Stimulated activated CD4-positive, alpha-beta T cell treated with anti-CD3 and anti-CD28 coated beads, Interleukin-1b, Interleukin-23, amount 100 ng/mL, for 4 hours (primary cell): Measurements from ENCODE around the gene SNPH.
"Not testable (repeated sequence)": the region's sequence is repeated elsewhere in the genome, so short reads cannot be mapped to it uniquely, and the experiment has no call there.

ENCODE experiments used
- DNase-seq, 2 donors: peaks; one replicate each; pipeline ENCODE4 v3.0.0-alpha.2; 2020; ENCODE audit warnings: low read depth in 2 of 2

SNPH gene

DNA sequence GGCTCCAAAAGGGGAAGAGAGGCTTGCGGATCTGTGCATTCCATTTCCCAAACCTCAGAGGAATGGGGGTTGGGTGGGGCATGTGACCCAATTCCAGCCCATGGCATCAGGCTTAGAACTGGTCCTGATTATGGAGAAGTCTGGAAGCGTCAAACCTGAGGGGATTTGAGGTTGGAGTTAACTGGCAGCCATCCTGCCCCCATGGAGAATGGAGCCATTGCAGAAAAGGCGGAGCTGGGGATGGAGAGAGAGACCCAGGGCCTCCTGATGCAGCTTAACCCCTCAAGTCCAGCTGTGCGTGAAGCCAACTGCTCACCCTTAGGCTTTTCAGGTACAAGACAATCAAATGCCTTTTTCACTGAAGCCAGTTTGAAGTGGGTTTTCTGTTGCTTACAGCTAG, 72.7 kb downstream of the SNPH start:
- no peak for DNase-seq

GRCh38 chr20:1341561-1342265, 75.6 kb downstream of the SNPH start:
- DNase-seq, result no peak

GRCh38 chr20:1343446-1344124, 77.5 kb downstream of the SNPH start:
- DNase-seq, result not testable (repeated sequence)

DNA sequence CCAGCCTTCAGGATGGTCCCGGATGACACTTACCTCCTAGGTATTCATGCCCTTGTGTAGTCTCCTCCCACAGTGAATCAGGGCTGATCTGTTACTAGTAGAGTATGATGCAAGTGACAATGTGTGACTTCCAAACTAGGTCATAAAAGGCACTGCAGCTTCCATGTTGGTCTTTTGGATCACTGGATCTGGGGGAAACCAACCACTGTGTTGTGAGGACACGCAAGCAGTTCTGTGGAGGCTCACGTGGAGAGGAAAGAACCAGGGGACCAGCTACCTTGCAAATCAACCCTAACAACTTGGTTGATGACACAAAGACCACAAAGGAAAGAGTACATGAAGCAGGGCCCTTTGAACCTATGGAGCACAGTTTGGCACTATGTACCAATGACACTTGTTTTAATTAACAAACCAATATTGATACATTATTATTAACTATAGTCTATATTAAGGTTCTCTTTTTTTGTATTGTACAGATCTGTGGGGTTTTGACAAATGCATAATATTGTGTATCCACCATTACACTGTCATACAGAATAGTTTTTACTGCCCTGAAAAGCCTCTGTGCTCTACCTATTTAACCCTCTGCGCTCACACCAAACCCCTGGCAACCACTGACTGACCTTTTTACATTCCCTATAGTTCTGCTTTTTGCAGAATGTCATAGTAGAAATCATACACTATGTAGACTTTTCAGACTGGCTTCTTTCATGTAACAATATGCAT, 79.1 kb downstream of the SNPH start:
- DNase-seq, result no peak

DNA sequence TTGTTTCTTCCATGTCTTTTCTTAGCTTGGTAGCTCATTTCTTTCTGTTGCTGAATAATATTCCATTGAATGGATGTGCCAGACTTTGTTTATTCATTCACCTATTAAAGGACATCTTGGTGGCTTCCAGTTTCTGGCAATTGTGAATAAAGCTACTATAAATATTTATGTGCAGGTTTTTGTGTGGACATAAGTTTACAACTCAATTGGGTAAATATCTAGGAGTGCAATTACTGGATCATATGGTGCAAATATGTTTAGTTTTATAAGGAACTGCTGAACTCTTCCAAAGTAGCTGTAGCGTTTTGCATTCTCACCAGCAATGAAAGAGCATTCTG, 79.6 kb downstream of the SNPH start:
- no peak for DNase-seq

DNA sequence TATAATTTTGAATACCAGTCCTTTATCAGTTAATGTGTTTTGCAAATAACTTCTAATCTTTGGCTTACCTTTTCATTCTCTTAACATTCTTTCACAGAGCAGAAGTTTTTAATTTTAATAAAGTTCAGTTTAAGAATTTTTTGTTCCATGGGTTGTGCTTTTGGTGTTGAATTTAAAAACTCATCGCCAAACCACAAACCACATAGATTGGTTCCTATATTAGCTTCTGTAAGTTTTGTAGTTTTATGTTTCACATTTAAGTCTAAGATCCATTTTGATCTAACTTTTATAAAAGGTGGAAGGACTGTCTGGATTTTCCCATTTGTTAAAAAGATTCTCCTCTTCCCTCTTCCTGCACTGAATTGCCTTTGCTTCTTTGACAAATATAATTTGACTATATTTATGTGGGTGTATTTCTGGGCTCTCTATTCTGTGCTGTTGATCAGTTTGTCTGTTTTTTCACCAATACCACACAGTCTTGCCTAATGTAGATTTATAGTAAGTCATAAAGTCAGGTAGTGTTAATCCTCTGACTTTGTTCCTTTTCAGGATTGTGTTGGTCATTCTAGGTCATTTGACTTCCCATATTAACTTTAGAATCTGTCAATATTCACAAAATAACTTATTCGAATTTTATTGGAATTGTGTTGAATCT, 80.3 kb downstream of the SNPH start:
- no peak for DNase-seq

DNA sequence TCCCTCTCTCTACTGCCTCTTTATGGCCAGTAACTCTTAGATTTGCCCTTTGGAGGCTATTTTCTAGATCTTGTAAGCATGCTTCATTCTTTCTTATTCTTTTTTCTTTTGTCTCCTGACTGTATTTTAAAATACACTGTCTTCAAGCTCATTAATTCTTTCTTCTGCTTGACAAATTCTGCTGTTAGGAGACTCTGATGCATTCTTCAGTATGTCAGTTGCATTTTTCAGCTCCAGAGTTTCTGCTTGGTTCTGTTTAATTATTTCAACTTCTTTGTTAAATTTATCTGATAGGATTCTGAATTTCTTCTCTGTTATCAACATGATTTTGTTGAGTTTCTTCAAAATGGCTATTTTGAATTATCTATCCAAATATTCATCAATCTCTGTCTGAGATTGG, 87.9 kb downstream of the SNPH start:
- no peak for DNase-seq

GRCh38 chr20:1357921-1358671, 92.0 kb downstream of the SNPH start:
- DNase-seq, result no peak
